Tibial nerve (tissue), 3 donors: ENCODE measurements around the gene GDI1.

ENCODE experiments used
- EP300 ChIP-seq, 2 donors: sonication (generic); formaldehyde crosslinking; IDR thresholded peaks; one replicate each; pipeline ENCODE4 v1.6.1; 2017; ENCODE audit warnings: antibody characterized with exemption in 2 of 2, mild to moderate bottlenecking in 1 of 2
- POLR2A ChIP-seq, 2 donors: fragments of 450-650 bp; IDR thresholded peaks; one replicate each; pipeline ENCODE4 v1.6.1; 2017; ENCODE audit warnings: antibody characterized with exemption in 2 of 2, mild to moderate bottlenecking in 2 of 2, moderate library complexity in 2 of 2

DNA sequence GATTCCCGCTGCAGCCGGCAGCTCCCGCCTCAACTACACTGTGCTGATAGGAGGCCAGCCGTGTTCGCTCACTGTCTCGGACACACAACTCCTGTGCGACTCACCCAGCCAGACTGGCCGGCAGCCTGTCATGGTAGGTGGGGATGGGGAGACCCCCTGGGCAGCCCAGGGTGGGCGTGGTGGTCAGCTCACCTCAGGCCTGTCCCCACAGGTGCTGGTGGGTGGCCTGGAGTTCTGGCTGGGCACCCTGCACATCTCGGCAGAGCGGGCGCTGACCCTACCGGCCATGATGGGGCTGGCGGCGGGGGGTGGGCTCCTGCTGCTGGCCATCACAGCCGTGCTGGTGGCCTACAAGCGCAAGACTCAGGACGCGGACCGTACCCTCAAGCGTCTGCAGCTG, 30.6 kb downstream of the GDI1 start:
- TF ChIP-seq POLR2A (IDR thresholded peaks at IDR 0.05) = no peak
- TF ChIP-seq EP300 (IDR thresholded peaks at IDR 0.05) = no peak
